ENCODE data around the gene DENND4C. TPM values are rescaled to one million over a fixed set of nuclear protein-coding genes. Genes with fewer than 3 reads are reported as not detected.

Gene DENND4C
- total RNA-seq, 1 experiment from 2014 or later, result 22.6 TPM

DNA sequence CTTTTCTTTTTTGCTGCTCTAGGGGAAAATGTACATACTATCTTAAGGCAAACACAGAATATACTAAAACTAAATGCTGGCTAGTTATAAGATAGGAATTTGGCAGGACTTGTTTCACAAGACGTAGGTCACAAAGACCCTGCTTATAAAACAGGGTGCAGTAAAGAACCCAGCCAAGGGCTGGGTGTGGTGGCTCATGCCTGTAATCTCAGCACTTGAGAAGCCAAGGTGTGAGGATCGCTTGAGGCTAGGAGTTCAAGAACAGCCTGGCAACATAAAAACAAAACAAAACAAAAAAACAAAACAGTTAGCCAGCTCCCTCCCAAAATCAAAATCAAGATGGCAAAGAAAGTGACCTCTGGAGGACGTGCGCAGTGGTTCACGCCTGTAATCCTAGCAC is 49.5 kb upstream of the DENND4C start (continued):
- no peak for TF ChIP-seq NR1H2 (CRISPR knock-in tag; IDR thresholded peaks at IDR 0.05)
- no peak for TF ChIP-seq CTCF (IDR thresholded peaks at IDR 0.05)
- TF ChIP-seq, protein P1, sequence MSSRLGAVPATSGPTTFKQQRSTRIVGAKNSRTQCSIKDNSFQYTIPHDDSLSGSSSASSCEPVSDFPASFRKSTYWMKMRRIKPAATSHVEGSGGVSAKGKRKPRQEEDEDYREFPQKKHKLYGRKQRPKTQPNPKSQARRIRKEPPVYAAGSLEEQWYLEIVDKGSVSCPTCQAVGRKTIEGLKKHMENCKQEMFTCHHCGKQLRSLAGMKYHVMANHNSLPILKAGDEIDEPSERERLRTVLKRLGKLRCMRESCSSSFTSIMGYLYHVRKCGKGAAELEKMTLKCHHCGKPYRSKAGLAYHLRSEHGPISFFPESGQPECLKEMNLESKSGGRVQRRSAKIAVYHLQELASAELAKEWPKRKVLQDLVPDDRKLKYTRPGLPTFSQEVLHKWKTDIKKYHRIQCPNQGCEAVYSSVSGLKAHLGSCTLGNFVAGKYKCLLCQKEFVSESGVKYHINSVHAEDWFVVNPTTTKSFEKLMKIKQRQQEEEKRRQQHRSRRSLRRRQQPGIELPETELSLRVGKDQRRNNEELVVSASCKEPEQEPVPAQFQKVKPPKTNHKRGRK (CRISPR knock-in tag; IDR thresholded peaks at IDR 0.05; ENCODE audit: borderline replicate concordance), result no peak
- TF ChIP-seq, protein P2, sequence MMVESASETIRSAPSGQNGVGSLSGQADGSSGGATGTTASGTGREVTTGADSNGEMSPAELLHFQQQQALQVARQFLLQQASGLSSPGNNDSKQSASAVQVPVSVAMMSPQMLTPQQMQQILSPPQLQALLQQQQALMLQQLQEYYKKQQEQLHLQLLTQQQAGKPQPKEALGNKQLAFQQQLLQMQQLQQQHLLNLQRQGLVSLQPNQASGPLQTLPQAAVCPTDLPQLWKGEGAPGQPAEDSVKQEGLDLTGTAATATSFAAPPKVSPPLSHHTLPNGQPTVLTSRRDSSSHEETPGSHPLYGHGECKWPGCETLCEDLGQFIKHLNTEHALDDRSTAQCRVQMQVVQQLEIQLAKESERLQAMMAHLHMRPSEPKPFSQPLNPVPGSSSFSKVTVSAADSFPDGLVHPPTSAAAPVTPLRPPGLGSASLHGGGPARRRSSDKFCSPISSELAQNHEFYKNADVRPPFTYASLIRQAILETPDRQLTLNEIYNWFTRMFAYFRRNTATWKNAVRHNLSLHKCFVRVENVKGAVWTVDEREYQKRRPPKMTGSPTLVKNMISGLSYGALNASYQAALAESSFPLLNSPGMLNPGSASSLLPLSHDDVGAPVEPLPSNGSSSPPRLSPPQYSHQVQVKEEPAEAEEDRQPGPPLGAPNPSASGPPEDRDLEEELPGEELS (CRISPR knock-in tag; IDR thresholded peaks at IDR 0.05), result no peak
- TF ChIP-seq, protein P3, sequence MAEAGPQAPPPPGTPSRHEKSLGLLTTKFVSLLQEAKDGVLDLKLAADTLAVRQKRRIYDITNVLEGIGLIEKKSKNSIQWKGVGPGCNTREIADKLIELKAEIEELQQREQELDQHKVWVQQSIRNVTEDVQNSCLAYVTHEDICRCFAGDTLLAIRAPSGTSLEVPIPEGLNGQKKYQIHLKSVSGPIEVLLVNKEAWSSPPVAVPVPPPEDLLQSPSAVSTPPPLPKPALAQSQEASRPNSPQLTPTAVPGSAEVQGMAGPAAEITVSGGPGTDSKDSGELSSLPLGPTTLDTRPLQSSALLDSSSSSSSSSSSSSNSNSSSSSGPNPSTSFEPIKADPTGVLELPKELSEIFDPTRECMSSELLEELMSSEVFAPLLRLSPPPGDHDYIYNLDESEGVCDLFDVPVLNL (CRISPR knock-in tag; IDR thresholded peaks at IDR 0.05; ENCODE audit: borderline replicate concordance, low read depth), result no peak
- no peak for TF ChIP-seq MYBL2 (CRISPR knock-in tag; IDR thresholded peaks at IDR 0.05)
- TF ChIP-seq ZNF317 (CRISPR knock-in tag; IDR thresholded peaks at IDR 0.05; ENCODE audit: borderline replicate concordance, low read depth), result no peak
- no peak for TF ChIP-seq MXD4 (CRISPR knock-in tag; IDR thresholded peaks at IDR 0.05; ENCODE audit: borderline replicate concordance)
- no peak for TF ChIP-seq RORB (CRISPR knock-in tag; IDR thresholded peaks at IDR 0.05)

DNA sequence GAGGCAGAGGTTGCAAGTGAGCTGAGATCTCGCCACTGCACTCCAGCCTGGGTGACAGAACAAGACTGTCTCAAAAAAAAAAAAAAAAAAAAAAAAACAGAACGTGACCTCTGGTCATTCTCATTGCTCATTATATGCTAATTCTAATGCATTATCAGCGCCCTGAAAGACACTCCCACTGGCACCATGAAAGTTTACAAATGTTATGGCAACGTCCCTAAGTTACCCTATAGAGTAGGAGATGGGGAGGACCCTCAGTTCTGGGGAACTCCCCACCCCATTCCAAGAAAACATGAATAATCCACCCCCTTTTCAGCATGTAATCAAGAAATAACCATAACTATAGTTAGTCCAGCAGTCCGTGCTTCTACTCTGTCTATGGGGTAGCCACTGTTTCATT is 48.9 kb upstream of the DENND4C start:
- H3K4me1 Mint-ChIP-seq, result peaks cover 7% of the 10 kb centered on the region
- TF ChIP-seq, protein P4, sequence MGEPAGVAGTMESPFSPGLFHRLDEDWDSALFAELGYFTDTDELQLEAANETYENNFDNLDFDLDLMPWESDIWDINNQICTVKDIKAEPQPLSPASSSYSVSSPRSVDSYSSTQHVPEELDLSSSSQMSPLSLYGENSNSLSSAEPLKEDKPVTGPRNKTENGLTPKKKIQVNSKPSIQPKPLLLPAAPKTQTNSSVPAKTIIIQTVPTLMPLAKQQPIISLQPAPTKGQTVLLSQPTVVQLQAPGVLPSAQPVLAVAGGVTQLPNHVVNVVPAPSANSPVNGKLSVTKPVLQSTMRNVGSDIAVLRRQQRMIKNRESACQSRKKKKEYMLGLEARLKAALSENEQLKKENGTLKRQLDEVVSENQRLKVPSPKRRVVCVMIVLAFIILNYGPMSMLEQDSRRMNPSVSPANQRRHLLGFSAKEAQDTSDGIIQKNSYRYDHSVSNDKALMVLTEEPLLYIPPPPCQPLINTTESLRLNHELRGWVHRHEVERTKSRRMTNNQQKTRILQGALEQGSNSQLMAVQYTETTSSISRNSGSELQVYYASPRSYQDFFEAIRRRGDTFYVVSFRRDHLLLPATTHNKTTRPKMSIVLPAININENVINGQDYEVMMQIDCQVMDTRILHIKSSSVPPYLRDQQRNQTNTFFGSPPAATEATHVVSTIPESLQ (CRISPR knock-in tag; IDR thresholded peaks at IDR 0.05), result no peak
- no peak for TF ChIP-seq ZNF263 (CRISPR knock-in tag; IDR thresholded peaks at IDR 0.05; ENCODE audit: low read depth)
- TF ChIP-seq SMAD3 (CRISPR knock-in tag; IDR thresholded peaks at IDR 0.05; ENCODE audit: borderline replicate concordance), result no peak
- TF ChIP-seq ZNF121 (CRISPR knock-in tag; IDR thresholded peaks at IDR 0.05), result no peak
- TF ChIP-seq, protein P5, sequence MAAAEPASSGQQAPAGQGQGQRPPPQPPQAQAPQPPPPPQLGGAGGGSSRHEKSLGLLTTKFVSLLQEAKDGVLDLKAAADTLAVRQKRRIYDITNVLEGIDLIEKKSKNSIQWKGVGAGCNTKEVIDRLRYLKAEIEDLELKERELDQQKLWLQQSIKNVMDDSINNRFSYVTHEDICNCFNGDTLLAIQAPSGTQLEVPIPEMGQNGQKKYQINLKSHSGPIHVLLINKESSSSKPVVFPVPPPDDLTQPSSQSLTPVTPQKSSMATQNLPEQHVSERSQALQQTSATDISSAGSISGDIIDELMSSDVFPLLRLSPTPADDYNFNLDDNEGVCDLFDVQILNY (CRISPR knock-in tag; IDR thresholded peaks at IDR 0.05), result no peak
- no peak for TF ChIP-seq FOXJ3 (CRISPR knock-in tag; IDR thresholded peaks at IDR 0.05; ENCODE audit: borderline replicate concordance)
- no peak for TF ChIP-seq GRHL2 (CRISPR knock-in tag; IDR thresholded peaks at IDR 0.05; ENCODE audit: insufficient replicate concordance, severe bottlenecking)
- no peak for TF ChIP-seq ZNF219 (CRISPR knock-in tag; IDR thresholded peaks at IDR 0.05; ENCODE audit: borderline replicate concordance)
- no peak for TF ChIP-seq EMX1 (CRISPR knock-in tag; IDR thresholded peaks at IDR 0.05)
- TF ChIP-seq, protein P6, sequence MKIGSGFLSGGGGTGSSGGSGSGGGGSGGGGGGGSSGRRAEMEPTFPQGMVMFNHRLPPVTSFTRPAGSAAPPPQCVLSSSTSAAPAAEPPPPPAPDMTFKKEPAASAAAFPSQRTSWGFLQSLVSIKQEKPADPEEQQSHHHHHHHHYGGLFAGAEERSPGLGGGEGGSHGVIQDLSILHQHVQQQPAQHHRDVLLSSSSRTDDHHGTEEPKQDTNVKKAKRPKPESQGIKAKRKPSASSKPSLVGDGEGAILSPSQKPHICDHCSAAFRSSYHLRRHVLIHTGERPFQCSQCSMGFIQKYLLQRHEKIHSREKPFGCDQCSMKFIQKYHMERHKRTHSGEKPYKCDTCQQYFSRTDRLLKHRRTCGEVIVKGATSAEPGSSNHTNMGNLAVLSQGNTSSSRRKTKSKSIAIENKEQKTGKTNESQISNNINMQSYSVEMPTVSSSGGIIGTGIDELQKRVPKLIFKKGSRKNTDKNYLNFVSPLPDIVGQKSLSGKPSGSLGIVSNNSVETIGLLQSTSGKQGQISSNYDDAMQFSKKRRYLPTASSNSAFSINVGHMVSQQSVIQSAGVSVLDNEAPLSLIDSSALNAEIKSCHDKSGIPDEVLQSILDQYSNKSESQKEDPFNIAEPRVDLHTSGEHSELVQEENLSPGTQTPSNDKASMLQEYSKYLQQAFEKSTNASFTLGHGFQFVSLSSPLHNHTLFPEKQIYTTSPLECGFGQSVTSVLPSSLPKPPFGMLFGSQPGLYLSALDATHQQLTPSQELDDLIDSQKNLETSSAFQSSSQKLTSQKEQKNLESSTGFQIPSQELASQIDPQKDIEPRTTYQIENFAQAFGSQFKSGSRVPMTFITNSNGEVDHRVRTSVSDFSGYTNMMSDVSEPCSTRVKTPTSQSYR (CRISPR knock-in tag; IDR thresholded peaks at IDR 0.05), result no peak
- no peak for TF ChIP-seq ZNF425 (CRISPR knock-in tag; conservative IDR thresholded peaks at IDR 0.05)
- DNase-seq (ENCODE audit: low spot score) (no peak), ATAC-seq (no peak)
- H3K9me3 Mint-ChIP-seq, result no peaks in the 10 kb centered on the region
- no peaks in the 10 kb centered on the region for H3K36me3 Mint-ChIP-seq
- ChIA-PET POLR2A (interaction anchor here (0.7 kb wide), 1 partner anchor 1304 kb away, joined by 7 read pairs; no protein-coding TSS in a partner anchor), CTCF (interaction anchor here (0.6 to 0.9 kb wide), 2 partner anchors 132 to 1319 kb away, joined by 3 read pairs; partner anchors contain the start of gene RRAGA)
- no peaks in the 10 kb centered on the region for H3K27me3 Mint-ChIP-seq (ENCODE audit: low read depth)
- no peak overlapping the region for H3K27ac Mint-ChIP-seq
- no peak overlapping the region for H3K4me3 Mint-ChIP-seq

Data from WTC11 (cell line).